ENCODE measurements around the gene SMG7. TPM values are rescaled to one million over a fixed set of nuclear protein-coding genes. Genes with fewer than 3 reads are reported as not detected.

SMG7 gene
- total and polyA plus RNA-seq, 2 donors (not counting 3 experiments of a cell fraction or from before 2014, with no cell fraction given): 25.4 to 47.1 TPM

GRCh38 chr1:183443011-183443410 is 29.3 kb upstream of the SMG7 start:
- CTCF ChIA-PET: no interaction called here
- H3K9me3 ChIP-seq (replicated peaks; ENCODE audit: control insufficient read depth, insufficient read depth, low read length): no peaks in the 10 kb centered on the region
- H3K4me1 ChIP-seq (ENCODE audit: control insufficient read depth, extremely low read depth, insufficient read depth, low read length): peaks cover 12% of the 10 kb centered on the region
- POLR2A ChIA-PET: no interaction called here
- H2AFZ ChIP-seq (ENCODE audit: low read depth, low read length): no peak overlapping the region
- H3K79me2 ChIP-seq (ENCODE audit: control insufficient read depth, insufficient read depth, low read length): no peaks in the 10 kb centered on the region
- TF ChIP-seq MYC (IDR thresholded peaks at IDR 0.05; ENCODE audit: low read depth, low read length) (no peak), POLR2A (IDR thresholded peaks at IDR 0.05; ENCODE audit: low read depth, low read length) (no peak), JUN (IDR thresholded peaks at IDR 0.05; ENCODE audit: borderline replicate concordance, insufficient read depth, insufficient read length, low read depth) (peak; percentile 11), POLR2AphosphoS5 (IDR thresholded peaks at IDR 0.05; ENCODE audit: insufficient read depth, low read depth, low read length) (no peak), EZH2 (IDR thresholded peaks at IDR 0.05; ENCODE audit: borderline replicate concordance, low read depth, low read length, severe bottlenecking) (no peak), FOS (IDR thresholded peaks at IDR 0.05; ENCODE audit: borderline replicate concordance, insufficient read depth, low read length) (no peak)
- TF ChIP-seq, protein P1, sequence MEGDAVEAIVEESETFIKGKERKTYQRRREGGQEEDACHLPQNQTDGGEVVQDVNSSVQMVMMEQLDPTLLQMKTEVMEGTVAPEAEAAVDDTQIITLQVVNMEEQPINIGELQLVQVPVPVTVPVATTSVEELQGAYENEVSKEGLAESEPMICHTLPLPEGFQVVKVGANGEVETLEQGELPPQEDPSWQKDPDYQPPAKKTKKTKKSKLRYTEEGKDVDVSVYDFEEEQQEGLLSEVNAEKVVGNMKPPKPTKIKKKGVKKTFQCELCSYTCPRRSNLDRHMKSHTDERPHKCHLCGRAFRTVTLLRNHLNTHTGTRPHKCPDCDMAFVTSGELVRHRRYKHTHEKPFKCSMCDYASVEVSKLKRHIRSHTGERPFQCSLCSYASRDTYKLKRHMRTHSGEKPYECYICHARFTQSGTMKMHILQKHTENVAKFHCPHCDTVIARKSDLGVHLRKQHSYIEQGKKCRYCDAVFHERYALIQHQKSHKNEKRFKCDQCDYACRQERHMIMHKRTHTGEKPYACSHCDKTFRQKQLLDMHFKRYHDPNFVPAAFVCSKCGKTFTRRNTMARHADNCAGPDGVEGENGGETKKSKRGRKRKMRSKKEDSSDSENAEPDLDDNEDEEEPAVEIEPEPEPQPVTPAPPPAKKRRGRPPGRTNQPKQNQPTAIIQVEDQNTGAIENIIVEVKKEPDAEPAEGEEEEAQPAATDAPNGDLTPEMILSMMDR (IDR thresholded peaks at IDR 0.05; ENCODE audit: extremely low read depth in 1 of 2, insufficient read depth in 1 of 2, low read depth in 1 of 2, low read length in 2 of 2): no peak
- intact Hi-C loops (cut with micrococcal nuclease): no loop called here
- no peak overlapping the region for H3K27ac ChIP-seq (ENCODE audit: insufficient read depth, low read depth, low read length)
- H4K20me1 ChIP-seq (replicated peaks; ENCODE audit: control insufficient read depth, extremely low read depth, insufficient read depth, low read length): no peaks in the 10 kb centered on the region
- H3K27me3 ChIP-seq (ENCODE audit: control insufficient read depth in 2 of 2, insufficient read depth in 2 of 2, low read length in 2 of 2): peaks cover 7 to 13% of the 10 kb centered on the region in 2 experiments
- no peaks in the 10 kb centered on the region for H3K36me3 ChIP-seq (ENCODE audit: control insufficient read depth in 2 of 2, extremely low read depth in 1 of 2, insufficient read depth in 2 of 2, low read length in 2 of 2)
- BruUV-seq (replicated peaks): no TSS peak
- FAIRE-seq (no peak), DNase-seq (ENCODE audit: low read depth, low spot score) (no peak)
- no peak overlapping the region for H3K4me3 ChIP-seq (replicated peaks in 1 of 3; ENCODE audit: insufficient read depth in 1 of 3, low read depth in 1 of 3, low read length in 3 of 3)
- dilution Hi-C loops (cut with MboI; ENCODE audit: extremely low pct_ligation_motif_present, low sequenced_read_pairs): no loop called here
- H3K4me2 ChIP-seq (ENCODE audit: insufficient read depth, low read length): no peak overlapping the region
- H3K9ac ChIP-seq (replicated peaks; ENCODE audit: extremely low read depth, insufficient read depth, low read length): no peak overlapping the region
- no peaks in the 10 kb centered on the region for H3K9me1 ChIP-seq (replicated peaks; ENCODE audit: control insufficient read depth, extremely low read depth, insufficient read depth, low read length)
